ENCODE data around the gene RAB5IF.
A peak's percentile ranks its signal among the peaks of the same experiment; 100 is the strongest.

The RAB5IF gene

GRCh38 chr20:36624068-36624943 lies 18.7 kb downstream of the RAB5IF start:
- DNase-seq (ENCODE audit: low spot score) = no peak

GRCh38 chr20:36624944-36625324 lies 19.4 kb downstream of the RAB5IF start:
- TF ChIP-seq CTCF (IDR thresholded peaks at IDR 0.05; ENCODE audit: extremely low read depth, missing control alignments) = no peak
- no peak for DNase-seq (ENCODE audit: low spot score)

More at GRCh38 chr20:36624068-36624943, 18.7 kb downstream of the RAB5IF start:
- TF ChIP-seq CTCF (IDR thresholded peaks at IDR 0.05; ENCODE audit: extremely low read depth, missing control alignments) = no peak

- no peak for DNase-seq (ENCODE audit: low spot score)
- TF ChIP-seq CTCF (IDR thresholded peaks at IDR 0.05; ENCODE audit: extremely low read depth, missing control alignments) = no peak
Measured at GRCh38 chr20:36628076-36628475, 22.5 kb downstream of the RAB5IF start.

- peak; percentile 65 for DNase-seq (ENCODE audit: low spot score)
- no peak for TF ChIP-seq CTCF (IDR thresholded peaks at IDR 0.05; ENCODE audit: extremely low read depth, missing control alignments)
Measured at GRCh38 chr20:36629719-36630681, 24.4 kb downstream of the RAB5IF start.

- TF ChIP-seq CTCF (IDR thresholded peaks at IDR 0.05; ENCODE audit: extremely low read depth, missing control alignments) = no peak
Measured at GRCh38 chr20:36631646-36632045, 26.1 kb downstream of the RAB5IF start.

GRCh38 chr20:36632147-36632486 lies 26.5 kb downstream of the RAB5IF start:
- no peak for TF ChIP-seq CTCF (IDR thresholded peaks at IDR 0.05; ENCODE audit: extremely low read depth, missing control alignments)
- no peak for DNase-seq (ENCODE audit: low spot score)

More at GRCh38 chr20:36631646-36632045, 26.1 kb downstream of the RAB5IF start:
- DNase-seq (ENCODE audit: low spot score) = no peak
